ENCODE results near the gene SLC35A5. TPM values are rescaled to one million over a fixed set of nuclear protein-coding genes. Genes with fewer than 3 reads are reported as not detected.
"Not testable (repeated sequence)": the region's sequence is repeated elsewhere in the genome, so short reads cannot be mapped to it uniquely, and the experiment has no call there.

SLC35A5 gene
- total and polyA plus RNA-seq, 3 donors from 2014 or later = 51.4 to 64.2 (median 54.9) TPM

- H3K9me3 ChIP-seq = no peaks in the 10 kb centered on the region
- intact Hi-C loops (cut with DNase I; ENCODE audit: low total_unique reads) = no loop called here
- H3K27ac ChIP-seq = no peak overlapping the region
- H3K27me3 ChIP-seq = no peaks in the 10 kb centered on the region
- no peaks in the 10 kb centered on the region for H3K36me3 ChIP-seq (ENCODE audit: low read depth, missing control alignments)
- 67 to 85% methylated on average over 2 of the region's 2 CpGs for WGBS, 2 donors
- H3K4me3 ChIP-seq = no peak overlapping the region
- TF ChIP-seq POLR2A (IDR thresholded peaks at IDR 0.05) (no peak), CTCF (IDR thresholded peaks at IDR 0.05) (peak; percentile 55 to 72 (median 64))
- no peaks in the 10 kb centered on the region for H3K4me1 ChIP-seq
- peak; percentile 41 for DNase-seq
Measured at GRCh38 chr3:112519424-112520001, 42.3 kb upstream of the SLC35A5 start.

GRCh38 chr3:112524127-112524526 lies 37.7 kb upstream of the SLC35A5 start:
- H3K27me3 ChIP-seq; intact Hi-C loops (cut with DNase I; ENCODE audit: low total_unique reads); H3K27ac ChIP-seq; H3K4me1 ChIP-seq; H3K9me3 ChIP-seq; H3K4me3 ChIP-seq; H3K36me3 ChIP-seq (ENCODE audit: low read depth, missing control alignments); DNase-seq: not testable (repeated sequence)
- WGBS, 2 donors = 90 to 99% methylated on average over 6 of the region's 6 CpGs

- WGBS, 2 donors = 81 to 87% methylated on average over 3 of the region's 3 CpGs
- no peaks in the 10 kb centered on the region for H3K4me1 ChIP-seq
- TF ChIP-seq POLR2A (IDR thresholded peaks at IDR 0.05) (no peak), CTCF (IDR thresholded peaks at IDR 0.05) (no peak)
- no peak overlapping the region for H3K27ac ChIP-seq
- intact Hi-C loops (cut with DNase I; ENCODE audit: low total_unique reads) = loop anchor here (10.0 kb wide), 1 partner anchor 236 kb away; the partner anchor contains the start of gene SLC9C1
- DNase-seq = no peak
- no peaks in the 10 kb centered on the region for H3K27me3 ChIP-seq
- no peaks in the 10 kb centered on the region for H3K9me3 ChIP-seq
- no peaks in the 10 kb centered on the region for H3K36me3 ChIP-seq (ENCODE audit: low read depth, missing control alignments)
- H3K4me3 ChIP-seq = no peak overlapping the region
Measured at GRCh38 chr3:112530573-112530972, 31.3 kb upstream of the SLC35A5 start.

- DNase-seq = no peak
- Histone ChIP-seq H3K36me3 (ENCODE audit: low read depth, missing control alignments) (no peaks in the 10 kb centered on the region), H3K4me3 (no peak overlapping the region), H3K27ac (no peak overlapping the region), H3K27me3 (no peaks in the 10 kb centered on the region), H3K9me3 (no peaks in the 10 kb centered on the region), H3K4me1 (no peaks in the 10 kb centered on the region)
- intact Hi-C loops (cut with DNase I; ENCODE audit: low total_unique reads) = loop anchor here (10.0 kb wide), 1 partner anchor 237 kb away; the partner anchor contains the start of gene SLC9C1
- WGBS, 2 donors = 20 to 24% methylated on average over 1 of the region's 1 CpG
- TF ChIP-seq POLR2A (IDR thresholded peaks at IDR 0.05) (no peak), CTCF (IDR thresholded peaks at IDR 0.05) (peak; percentile 41 to 57 (median 49))
Measured at GRCh38 chr3:112531358-112531781, 30.5 kb upstream of the SLC35A5 start.

GRCh38 chr3:112539825-112540650 lies 21.8 kb upstream of the SLC35A5 start:
- 97 to 100% methylated on average over 1 of the region's 1 CpG for WGBS, 2 donors
- no peaks in the 10 kb centered on the region for H3K36me3 ChIP-seq (ENCODE audit: low read depth, missing control alignments)
- intact Hi-C loops (cut with DNase I; ENCODE audit: low total_unique reads) = loop anchor here (10.0 kb wide), 1 partner anchor 245 kb away; the partner anchor contains the start of gene SLC9C1

More at GRCh38 chr3:112539825-112540650, 21.8 kb upstream of the SLC35A5 start:
- Histone ChIP-seq H3K9me3 (no peaks in the 10 kb centered on the region), H3K27me3 (no peaks in the 10 kb centered on the region), H3K4me3 (no peak overlapping the region), H3K27ac (no peak overlapping the region), H3K4me1 (no peaks in the 10 kb centered on the region)
- no peak for TF ChIP-seq POLR2A (IDR thresholded peaks at IDR 0.05)
- no peak for TF ChIP-seq CTCF (IDR thresholded peaks at IDR 0.05)
- DNase-seq = no peak

Measured in testis (tissue), 3 donors.